DOHH2 (cell line): ENCODE data around the gene RNPS1.

Experiments
- H3F3A ChIP-seq: fragments of 200-600 bp; sonication (generic), shearing (Covaris generic); 2 replicates; pipeline ENCODE4 v1.6.0; 2016; ENCODE audit warnings: antibody characterized with exemption, mild to moderate bottlenecking; ENCODE audit not compliant: control insufficient read depth, insufficient read depth
- H3K27ac ChIP-seq: fragments of 200-600 bp; sonication (generic); 2 replicates; pipeline ENCODE4 v1.5.1; 2014; ENCODE audit warnings: low read depth, mild to moderate bottlenecking, low read length, moderate library complexity
- H3K27me3 ChIP-seq: fragments of 200-600 bp; sonication (generic); 2 replicates; pipeline ENCODE4 v1.6.1; 2014; ENCODE audit warnings: mild to moderate bottlenecking, low read length, mixed read lengths; ENCODE audit not compliant: control insufficient read depth
- H3K36me3 ChIP-seq: fragments of 200-600 bp; sonication (generic); 2 replicates; pipeline ENCODE4 v1.6.1; 2014; ENCODE audit warnings: mild to moderate bottlenecking, low read length, moderate library complexity, mixed read lengths; ENCODE audit not compliant: control insufficient read depth
- H3K4me1 ChIP-seq: fragments of 200-600 bp; sonication (generic); 2 replicates; pipeline ENCODE4 v1.6.1; 2014; ENCODE audit warnings: mild to moderate bottlenecking, low read length, mixed read lengths; ENCODE audit not compliant: control insufficient read depth
- H3K4me2 ChIP-seq: fragments of 200-600 bp; sonication (generic); 2 replicates; pipeline ENCODE4 v1.6.0; 2014; ENCODE audit warnings: mild to moderate bottlenecking, low read length, moderate library complexity
- H3K4me3 ChIP-seq: fragments of 200-600 bp; sonication (generic); 2 replicates; pipeline ENCODE4 v1.5.1; 2014; ENCODE audit warnings: mild to moderate bottlenecking, low read length, mixed read lengths
- H3K79me2 ChIP-seq: fragments of 200-600 bp; sonication (generic); 2 replicates; pipeline ENCODE4 v1.6.1; 2014; ENCODE audit warnings: mild to moderate bottlenecking, low read length, mixed read lengths; ENCODE audit not compliant: control insufficient read depth
- H3K9me2 ChIP-seq: fragments of 200-600 bp; sonication (generic); replicated peaks from 2 replicates; pipeline ENCODE4 v1.6.1; 2014; ENCODE audit warnings: mild to moderate bottlenecking, low read length, mixed read lengths; ENCODE audit not compliant: control insufficient read depth
- H3K9me3 ChIP-seq: fragments of 200-600 bp; sonication (generic); 2 replicates; pipeline ENCODE4 v1.6.1; 2014; ENCODE audit warnings: antibody characterized with exemption, low read length, mixed read lengths; ENCODE audit not compliant: control insufficient read depth, insufficient read depth
- H4K20me1 ChIP-seq: fragments of 200-600 bp; sonication (generic); 2 replicates; pipeline ENCODE4 v1.6.0; 2014; ENCODE audit warnings: low read depth, mild to moderate bottlenecking, antibody characterized with exemption, low read length, moderate library complexity; ENCODE audit not compliant: control insufficient read depth, insufficient read depth
- CTCF ChIP-seq: fragments of 200-600 bp; sonication (generic); IDR thresholded peaks from one replicate; pipeline ENCODE4 v1.5.1; 2014; ENCODE audit warnings: antibody characterized with exemption, mild to moderate bottlenecking, low read depth, low read length; ENCODE audit not compliant: poor library complexity, severe bottlenecking
- EZH2phosphoT487 ChIP-seq: fragments of 200-600 bp; sonication (generic); IDR thresholded peaks from 2 replicates; pipeline ENCODE4 v1.6.1; 2017; ENCODE audit warnings: borderline replicate concordance, mild to moderate bottlenecking, antibody characterized with exemption, low read length, moderate library complexity, mixed read lengths

RNPS1 gene

GRCh38 chr16:2208308-2208707 lies 59.6 kb downstream of the RNPS1 start:
- no peak overlapping the region for H3K27ac ChIP-seq
- peaks cover 42% of the 10 kb centered on the region for H3K79me2 ChIP-seq
- peaks cover 62% of the 10 kb centered on the region for H3K36me3 ChIP-seq
- no peaks in the 10 kb centered on the region for H3K27me3 ChIP-seq
- no peak overlapping the region for H3K4me2 ChIP-seq
- peaks cover 7% of the 10 kb centered on the region; the same call in 1 of the 2 replicates for H3F3A ChIP-seq
- peaks cover 7% of the 10 kb centered on the region for H4K20me1 ChIP-seq
- TF ChIP-seq CTCF: no peak
- TF ChIP-seq EZH2phosphoT487: no peak
- no peak overlapping the region for H3K4me3 ChIP-seq
- no peaks in the 10 kb centered on the region for H3K9me2 ChIP-seq
- H3K4me1 ChIP-seq: peaks cover 34% of the 10 kb centered on the region
- H3K9me3 ChIP-seq: no peaks in the 10 kb centered on the region

- H3F3A ChIP-seq: peaks cover 4% of the 10 kb centered on the region; the same call in 1 of the 2 replicates
- H3K4me2 ChIP-seq: no peak overlapping the region; the same call in 1 of the 2 replicates
- H3K36me3 ChIP-seq: peaks cover 57% of the 10 kb centered on the region
- H4K20me1 ChIP-seq: peaks cover 3% of the 10 kb centered on the region
- H3K27ac ChIP-seq: no peak overlapping the region
- TF ChIP-seq CTCF: no peak
- no peak for TF ChIP-seq EZH2phosphoT487
- H3K9me2 ChIP-seq: no peaks in the 10 kb centered on the region
- no peaks in the 10 kb centered on the region for H3K27me3 ChIP-seq
- peaks cover 37% of the 10 kb centered on the region for H3K79me2 ChIP-seq
- no peaks in the 10 kb centered on the region for H3K9me3 ChIP-seq
- no peak overlapping the region for H3K4me3 ChIP-seq
- H3K4me1 ChIP-seq: peaks cover 29% of the 10 kb centered on the region
Measured at GRCh38 chr16:2207872-2208271, 60.1 kb downstream of the RNPS1 start.

- Histone ChIP-seq H3K27ac (no peak overlapping the region), H3K36me3 (peaks cover 48% of the 10 kb centered on the region), H3K27me3 (no peaks in the 10 kb centered on the region; the same call in 1 of the 2 replicates), H3K9me3 (no peaks in the 10 kb centered on the region), H3K9me2 (no peaks in the 10 kb centered on the region), H3K4me2 (peak overlapping the region; percentile 99), H3K79me2 (peaks cover 28% of the 10 kb centered on the region), H3K4me1 (peaks cover 20% of the 10 kb centered on the region), H3F3A (no peaks in the 10 kb centered on the region), H3K4me3 (peak overlapping the region; percentile 96), H4K20me1 (no peaks in the 10 kb centered on the region)
- TF ChIP-seq EZH2phosphoT487: no peak
- no peak for TF ChIP-seq CTCF
Measured at GRCh38 chr16:2206780-2207433, 61.0 kb downstream of the RNPS1 start.
